Measurements from ENCODE around the gene PRDX3.

- TF ChIP-seq CTCF (IDR thresholded peaks at IDR 0.05): no peak
- TF ChIP-seq POLR2A (IDR thresholded peaks at IDR 0.05): no peak
These were observed 43.1 kb upstream of the PRDX3 start for GRCh38 chr10:119221666-119222065.
